ENCODE data around the gene MRPS23.
"Not testable (repeated sequence)": the region's sequence is repeated elsewhere in the genome, so short reads cannot be mapped to it uniquely, and the experiment has no call there.

The MRPS23 gene

GRCh38 chr17:57852955-57853328, 3.1 kb upstream of the MRPS23 start:
- no peak for DNase-seq (ENCODE audit: low read depth)
- TF ChIP-seq CTCF (conservative IDR thresholded peaks at IDR 0.05; ENCODE audit: control insufficient read depth, insufficient read depth, low read depth, low read length) = no peak
- no peak overlapping the region for H3K4me3 ChIP-seq (ENCODE audit: control insufficient read depth, low read depth, low read length)

- TF ChIP-seq CTCF (conservative IDR thresholded peaks at IDR 0.05; ENCODE audit: control insufficient read depth, insufficient read depth, low read depth, low read length) = no peak
- DNase-seq (ENCODE audit: low read depth) = no peak
- H3K4me3 ChIP-seq (ENCODE audit: control insufficient read depth, low read depth, low read length) = no peak overlapping the region
These were observed 2.5 kb upstream of the MRPS23 start for GRCh38 chr17:57852092-57852954.

GRCh38 chr17:57849163-57849873, 526 bp downstream of the MRPS23 start:
- DNase-seq (ENCODE audit: low read depth) = no peak
- no peak for TF ChIP-seq CTCF (conservative IDR thresholded peaks at IDR 0.05; ENCODE audit: control insufficient read depth, insufficient read depth, low read depth, low read length)
- H3K4me3 ChIP-seq (ENCODE audit: control insufficient read depth, low read depth, low read length) = peak overlapping the region; percentile 98

- H3K4me3 ChIP-seq (ENCODE audit: control insufficient read depth, low read depth, low read length); DNase-seq (ENCODE audit: low read depth): not testable (repeated sequence)
These were observed 3.5 kb downstream of the MRPS23 start for GRCh38 chr17:57846056-57846945.

GRCh38 chr17:57842280-57842679, 7.6 kb downstream of the MRPS23 start:
- H3K4me3 ChIP-seq (ENCODE audit: control insufficient read depth, low read depth, low read length) = no peak overlapping the region
- DNase-seq (ENCODE audit: low read depth) = no peak
- no peak for TF ChIP-seq CTCF (conservative IDR thresholded peaks at IDR 0.05; ENCODE audit: control insufficient read depth, insufficient read depth, low read depth, low read length)

GRCh38 chr17:57839571-57839923, 10.3 kb downstream of the MRPS23 start:
- H3K4me3 ChIP-seq (ENCODE audit: control insufficient read depth, low read depth, low read length) = no peak overlapping the region
- DNase-seq (ENCODE audit: low read depth) = no peak
- no peak for TF ChIP-seq CTCF (conservative IDR thresholded peaks at IDR 0.05; ENCODE audit: control insufficient read depth, insufficient read depth, low read depth, low read length)
